Lung microvascular endothelial cell (primary cell): ENCODE measurements around the gene USP35. TPM values are rescaled to one million over a fixed set of nuclear protein-coding genes. Genes with fewer than 3 reads are reported as not detected.

Experiments
- DNase-seq, 2 donors: peaks; one replicate each; pipeline versions ENCODE4 v3.0.0 to v3.0.0-alpha.2; 2010; ENCODE audit warnings: low read depth in 2 of 2
- total RNA-seq: library from RNA; depleted of rRNA; stranded (reverse); fragments of >200 nt; gene quantifications from 2 replicates; pipeline ENCODE4 v1.2.1, GENCODE V29; 2014

Gene USP35, protein sequence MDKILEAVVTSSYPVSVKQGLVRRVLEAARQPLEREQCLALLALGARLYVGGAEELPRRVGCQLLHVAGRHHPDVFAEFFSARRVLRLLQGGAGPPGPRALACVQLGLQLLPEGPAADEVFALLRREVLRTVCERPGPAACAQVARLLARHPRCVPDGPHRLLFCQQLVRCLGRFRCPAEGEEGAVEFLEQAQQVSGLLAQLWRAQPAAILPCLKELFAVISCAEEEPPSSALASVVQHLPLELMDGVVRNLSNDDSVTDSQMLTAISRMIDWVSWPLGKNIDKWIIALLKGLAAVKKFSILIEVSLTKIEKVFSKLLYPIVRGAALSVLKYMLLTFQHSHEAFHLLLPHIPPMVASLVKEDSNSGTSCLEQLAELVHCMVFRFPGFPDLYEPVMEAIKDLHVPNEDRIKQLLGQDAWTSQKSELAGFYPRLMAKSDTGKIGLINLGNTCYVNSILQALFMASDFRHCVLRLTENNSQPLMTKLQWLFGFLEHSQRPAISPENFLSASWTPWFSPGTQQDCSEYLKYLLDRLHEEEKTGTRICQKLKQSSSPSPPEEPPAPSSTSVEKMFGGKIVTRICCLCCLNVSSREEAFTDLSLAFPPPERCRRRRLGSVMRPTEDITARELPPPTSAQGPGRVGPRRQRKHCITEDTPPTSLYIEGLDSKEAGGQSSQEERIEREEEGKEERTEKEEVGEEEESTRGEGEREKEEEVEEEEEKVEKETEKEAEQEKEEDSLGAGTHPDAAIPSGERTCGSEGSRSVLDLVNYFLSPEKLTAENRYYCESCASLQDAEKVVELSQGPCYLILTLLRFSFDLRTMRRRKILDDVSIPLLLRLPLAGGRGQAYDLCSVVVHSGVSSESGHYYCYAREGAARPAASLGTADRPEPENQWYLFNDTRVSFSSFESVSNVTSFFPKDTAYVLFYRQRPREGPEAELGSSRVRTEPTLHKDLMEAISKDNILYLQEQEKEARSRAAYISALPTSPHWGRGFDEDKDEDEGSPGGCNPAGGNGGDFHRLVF
- 3.9 and 5.2 TPM in 2 replicates for total RNA-seq

DNA sequence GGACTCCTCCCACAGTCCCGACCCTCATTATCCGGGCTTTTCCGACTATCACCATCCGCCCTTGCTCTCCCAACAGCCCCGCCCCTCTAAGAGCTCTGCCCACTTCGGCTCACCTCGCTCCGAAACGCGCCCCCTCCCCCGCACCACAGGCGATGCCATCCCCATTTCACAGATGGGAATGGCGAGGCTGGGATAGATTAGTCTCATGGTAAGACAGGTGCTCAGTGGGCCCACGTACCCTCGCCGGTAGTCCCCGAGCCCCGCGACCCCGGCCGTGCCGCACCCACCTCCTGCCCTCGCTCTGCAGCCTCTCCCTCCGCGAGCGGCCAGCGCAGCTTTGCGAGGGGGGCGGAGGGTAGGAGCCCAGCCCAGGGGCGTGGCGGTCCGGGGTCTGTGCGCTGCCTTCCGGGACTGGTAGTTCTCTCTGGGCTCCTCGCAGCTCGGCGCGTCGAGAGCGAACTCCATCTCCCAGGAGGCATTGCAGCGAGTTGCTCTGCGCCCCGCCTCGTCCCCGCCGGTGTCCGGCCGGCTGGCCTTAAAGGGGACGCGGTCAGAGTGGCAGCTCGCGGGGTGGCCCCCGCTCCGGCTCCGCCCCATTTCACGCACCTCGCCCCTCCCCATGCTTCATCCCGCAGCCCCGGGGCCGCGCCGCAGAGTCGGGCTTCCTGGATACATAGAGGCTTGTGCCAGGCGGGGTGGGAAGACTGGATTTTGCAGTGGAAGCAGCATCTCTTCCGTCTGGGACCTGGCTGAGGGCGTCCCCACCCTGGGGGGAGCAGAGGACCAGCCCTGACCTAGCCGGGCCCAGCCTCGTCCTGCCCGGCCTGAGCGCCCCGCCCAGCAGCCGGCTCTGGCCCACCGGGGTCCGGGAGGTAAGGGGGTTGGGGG, at the start of gene USP35, which contains the start of gene KCTD21:
USP35 (plus strand) TSS at position 634 of the 888 bp plus-strand sequence. CDS start 7,327 bp downstream, outside the sequence.
KCTD21 (minus strand) TSS at position 341 of the 888 bp plus-strand sequence. CDS start 14,072 bp downstream, outside the sequence.
- DNase-seq = peak; percentile 97 to 99

DNA sequence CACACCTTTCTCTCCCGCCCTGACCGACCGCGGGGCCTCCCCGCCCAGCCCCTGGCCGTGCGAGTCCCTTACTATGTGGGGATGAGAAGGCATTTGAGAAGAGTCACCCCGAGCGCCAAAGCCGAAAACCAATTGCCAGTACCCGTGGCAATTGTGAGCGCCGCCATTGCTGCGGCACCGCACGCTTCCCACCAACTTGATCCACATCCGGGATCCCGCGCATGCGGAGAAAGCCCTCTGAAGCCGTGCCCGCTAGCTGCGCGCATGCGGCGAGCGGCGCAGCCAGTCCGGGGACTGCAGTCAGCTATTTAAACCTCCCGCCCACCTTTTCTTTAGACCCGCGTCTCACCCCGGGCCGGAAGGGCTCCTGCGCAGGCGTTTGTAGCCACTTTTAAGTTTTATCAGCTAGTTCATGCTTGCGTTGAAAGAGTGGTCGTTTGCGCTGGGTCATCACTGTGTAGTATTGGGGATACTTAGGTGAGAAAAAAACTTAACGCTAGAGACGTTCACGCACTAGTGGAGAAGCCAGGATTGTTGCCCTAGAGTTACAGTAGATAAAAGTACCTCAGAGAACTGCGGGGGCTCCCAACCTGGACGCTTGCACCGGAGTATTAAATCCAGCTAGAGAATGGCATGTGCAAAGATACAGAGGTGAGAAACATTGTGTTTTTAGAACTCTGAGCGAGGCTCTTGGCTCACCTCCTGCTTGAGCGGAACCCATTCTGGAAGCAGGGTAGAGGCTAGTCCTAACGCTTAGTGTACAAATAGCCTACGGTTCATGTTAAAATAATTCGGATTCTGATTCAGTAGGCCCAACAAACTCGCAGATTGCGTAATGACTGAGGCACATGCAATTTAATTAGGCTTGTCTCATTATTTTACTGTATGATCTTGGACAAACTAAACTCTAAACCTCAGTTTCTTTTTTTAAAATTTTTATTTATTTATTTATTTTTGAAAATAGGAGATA, 49.0 kb upstream of the USP35 start, which contains the start of gene ALG8:
ALG8 (minus strand) TSS at position 205 of the 970 bp plus-strand sequence; CDS start at position 167, 38 bp downstream.
- DNase-seq = peak; percentile 96 to 97

DNA sequence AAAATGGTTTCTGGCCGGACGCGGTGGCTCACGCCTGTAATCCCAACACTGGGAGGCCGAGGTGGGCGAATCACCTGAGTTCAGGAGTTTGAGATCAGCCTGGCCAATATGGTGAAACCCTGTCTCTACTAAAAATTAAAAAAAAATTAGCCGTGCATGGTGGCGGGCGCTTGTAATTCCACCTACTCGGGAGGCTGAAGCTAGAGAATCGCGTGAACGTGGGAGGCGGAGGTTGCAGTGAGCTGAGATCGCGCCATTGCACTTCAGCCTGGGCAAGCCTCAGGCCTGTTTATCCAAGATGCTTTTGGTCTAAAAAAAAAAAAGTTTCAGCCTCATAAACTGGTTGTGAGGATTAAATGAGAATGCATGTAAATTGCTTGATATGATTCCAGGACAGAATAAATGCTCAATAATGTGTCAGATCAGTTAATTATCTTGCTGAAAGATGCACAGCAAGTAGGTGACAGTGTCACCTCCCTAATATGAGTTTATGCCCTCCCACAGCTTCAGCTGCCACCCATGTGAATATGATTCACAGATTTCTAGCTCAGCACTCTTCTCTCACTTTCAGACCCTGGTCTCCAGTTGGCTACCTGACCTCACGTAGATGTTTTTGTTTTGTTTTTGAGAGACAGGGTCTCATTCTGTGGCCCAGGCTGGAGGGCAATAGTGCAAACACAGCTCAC, 48.2 kb upstream of the USP35 start:
- no peak for DNase-seq

DNA sequence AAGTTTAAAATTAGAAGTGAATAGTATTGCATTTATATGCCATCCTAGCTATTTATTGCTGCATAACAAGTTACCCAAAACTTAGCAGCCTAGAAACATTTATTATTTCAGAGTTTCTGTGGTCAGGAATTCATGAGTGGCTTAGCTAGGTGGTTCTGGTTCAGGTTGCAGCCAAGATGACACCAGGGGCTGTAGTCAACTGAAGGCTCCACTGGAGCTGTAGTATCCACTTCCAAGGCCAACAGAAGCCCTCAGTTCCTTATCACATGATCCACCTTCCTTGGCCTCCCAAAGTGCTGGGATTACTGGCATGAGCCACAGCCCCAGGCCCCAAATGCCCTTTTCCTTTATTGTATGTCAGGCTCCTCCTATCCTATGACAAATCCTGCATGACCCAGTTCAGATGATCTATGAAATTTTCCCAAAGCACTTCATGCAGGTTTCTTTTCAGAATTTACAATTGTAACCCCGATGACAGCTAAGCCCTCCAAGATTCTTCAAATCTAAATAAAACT, 43.2 kb upstream of the USP35 start:
- DNase-seq = no peak

DNA sequence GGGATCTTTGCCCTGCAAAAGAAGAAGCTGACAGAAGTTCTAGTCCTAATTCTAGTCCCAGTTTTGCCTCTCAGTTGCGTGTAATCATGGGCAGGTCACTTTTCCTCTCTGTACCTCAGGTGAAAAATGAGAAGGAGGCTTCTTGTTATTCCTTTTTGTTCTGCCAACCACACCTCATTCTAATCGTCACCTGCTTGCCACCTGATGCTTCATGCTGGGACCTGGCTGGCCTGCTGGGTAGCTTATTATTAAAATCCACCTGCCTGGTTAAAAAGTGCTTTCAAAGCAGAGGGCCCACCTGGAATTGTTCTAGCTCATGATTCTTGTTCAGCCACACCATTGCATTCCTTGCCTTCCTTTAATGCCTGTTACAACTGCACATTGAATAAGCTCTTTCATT, 40.9 kb upstream of the USP35 start:
- DNase-seq = no peak

DNA sequence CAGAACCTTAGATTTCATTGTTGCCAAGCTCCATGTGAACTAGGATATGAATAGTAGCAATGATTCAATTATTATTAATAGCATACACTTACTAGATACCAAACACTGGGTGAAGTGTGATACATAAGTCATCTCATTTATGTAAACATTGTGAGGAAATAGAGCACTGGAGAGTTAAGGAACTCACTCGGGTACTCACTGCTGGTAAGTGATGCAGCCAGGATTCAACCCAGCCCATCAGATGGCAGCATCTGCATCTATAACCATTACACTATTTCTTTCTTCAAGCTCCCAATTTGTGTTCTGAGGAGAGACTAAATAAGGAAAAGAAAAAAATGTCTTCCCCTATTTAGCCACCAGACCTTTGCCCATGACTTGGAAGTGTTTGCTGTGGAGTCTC, 39.1 kb upstream of the USP35 start:
- peak; percentile 24 to 89 for DNase-seq

DNA sequence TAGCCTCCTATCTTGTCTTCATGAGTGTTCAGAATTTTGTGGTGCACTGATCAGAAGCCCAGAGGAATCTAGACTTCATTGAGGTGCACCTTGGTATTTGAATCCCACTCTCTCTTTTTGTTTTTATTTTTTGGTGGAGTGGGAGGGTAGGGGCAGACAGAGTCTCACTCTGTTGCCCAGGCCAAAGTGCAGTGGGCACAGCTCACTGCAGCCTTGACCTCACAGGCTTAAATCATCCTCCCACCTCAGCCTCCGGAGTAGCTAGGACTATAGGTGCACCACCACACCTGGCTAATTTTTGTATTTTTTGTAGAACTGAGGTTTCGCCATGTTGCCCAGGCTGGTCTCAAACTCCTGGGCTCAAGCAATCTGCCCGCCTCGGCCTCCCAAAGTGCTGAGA, 38.4 kb upstream of the USP35 start:
- no peak for DNase-seq

DNA sequence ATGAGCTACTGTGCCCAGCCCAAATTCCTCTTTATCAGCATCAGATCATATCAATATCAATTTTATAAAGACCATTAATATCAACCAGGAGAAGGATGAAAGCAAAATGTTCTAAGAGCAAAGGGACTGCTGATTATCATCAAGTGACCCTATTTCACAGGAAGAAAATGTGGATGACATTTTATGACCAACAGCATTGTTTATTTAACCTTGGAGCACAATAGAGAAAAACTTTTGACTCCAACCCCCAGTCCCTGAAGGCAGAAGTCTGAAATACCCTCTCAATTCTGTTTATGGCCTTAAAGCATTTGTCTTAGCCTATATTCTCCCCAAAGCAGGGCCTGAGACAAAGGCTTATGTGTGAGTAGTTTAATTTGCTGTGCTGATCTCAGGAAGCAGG, 38.0 kb upstream of the USP35 start:
- DNase-seq = no peak

DNA sequence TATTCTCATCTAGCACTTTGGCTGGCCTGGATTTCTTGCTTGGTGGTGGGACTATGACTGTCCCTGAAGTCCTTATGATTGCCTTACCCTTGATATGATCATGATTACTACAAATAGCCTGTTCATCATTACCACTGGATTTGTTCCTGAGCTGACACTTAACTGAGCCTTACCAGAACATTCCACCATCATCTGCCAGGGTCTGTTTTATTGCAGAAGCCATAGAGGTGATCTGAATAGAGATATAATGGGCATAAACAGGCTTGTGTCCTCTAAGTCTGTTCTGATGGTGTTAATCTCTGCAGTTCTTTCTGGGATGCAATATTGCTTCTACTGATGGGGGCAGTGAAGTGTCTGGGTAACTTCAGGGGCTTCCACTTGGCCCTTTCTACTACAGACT, 36.9 kb upstream of the USP35 start:
- no peak for DNase-seq

DNA sequence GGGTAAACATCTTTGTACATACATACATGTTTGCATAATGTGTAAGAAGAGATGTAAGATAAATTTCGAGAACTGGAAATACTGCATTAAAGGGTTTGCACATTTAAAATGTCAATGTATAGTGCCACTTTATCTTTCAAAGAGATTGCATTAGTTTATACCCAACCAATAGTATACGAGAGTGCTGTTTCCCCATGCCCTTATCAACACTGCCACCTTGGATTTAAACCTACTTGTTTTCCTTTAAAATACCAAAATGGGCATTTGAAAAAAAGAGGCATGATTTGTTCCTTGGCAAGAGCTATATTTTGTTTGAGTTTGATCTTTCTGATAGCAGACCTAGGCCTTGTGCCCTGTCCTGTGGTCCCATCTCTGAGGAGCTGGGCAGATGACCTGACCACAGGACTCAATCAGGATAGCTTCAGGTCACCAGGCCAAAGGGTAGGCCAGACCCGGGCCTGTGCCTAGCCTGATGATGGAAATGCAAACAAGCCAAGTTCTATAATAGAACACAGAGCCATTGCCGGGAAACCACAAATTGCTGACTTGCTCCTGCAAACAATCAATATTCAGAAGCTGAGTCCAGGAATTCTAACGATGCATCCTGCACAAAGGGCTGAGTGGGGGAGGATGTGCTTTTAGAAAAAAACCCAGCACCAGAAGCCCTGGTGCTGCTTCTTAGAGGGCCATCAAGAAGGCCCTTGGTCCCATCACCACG, 32.4 kb upstream of the USP35 start:
- DNase-seq = no peak

DNA sequence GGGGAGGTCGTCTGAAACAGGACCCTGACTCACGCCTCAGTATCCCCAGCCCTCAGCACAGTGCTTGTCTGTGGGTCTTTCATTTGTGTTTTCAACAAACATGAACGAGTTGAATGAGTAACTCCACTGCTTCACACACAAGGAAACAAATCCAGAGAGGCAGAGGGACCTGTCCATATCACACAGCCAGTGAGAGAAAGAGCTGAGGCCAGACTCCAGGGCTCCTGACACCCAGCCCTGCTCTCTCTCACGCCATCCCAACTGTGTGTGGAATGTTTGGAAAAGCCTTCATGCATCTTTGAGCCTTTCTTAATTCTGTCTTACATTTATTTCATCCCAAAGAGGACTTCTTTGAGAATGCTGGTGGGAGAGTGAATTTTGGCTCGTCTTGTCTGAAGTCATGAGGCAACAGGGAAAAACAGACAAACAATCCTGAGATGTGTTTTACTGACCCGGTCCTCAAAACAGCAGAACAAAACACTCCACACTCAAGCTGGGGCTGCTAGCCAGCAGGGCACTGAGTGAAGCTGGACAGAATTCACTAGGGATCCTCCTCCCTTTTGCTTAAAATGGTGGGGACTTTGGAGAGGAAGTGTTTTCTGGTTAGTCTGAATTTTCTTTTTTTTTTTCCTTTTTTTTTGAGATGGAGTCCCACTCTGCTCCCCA, 29.6 kb upstream of the USP35 start:
- DNase-seq = no peak

DNA sequence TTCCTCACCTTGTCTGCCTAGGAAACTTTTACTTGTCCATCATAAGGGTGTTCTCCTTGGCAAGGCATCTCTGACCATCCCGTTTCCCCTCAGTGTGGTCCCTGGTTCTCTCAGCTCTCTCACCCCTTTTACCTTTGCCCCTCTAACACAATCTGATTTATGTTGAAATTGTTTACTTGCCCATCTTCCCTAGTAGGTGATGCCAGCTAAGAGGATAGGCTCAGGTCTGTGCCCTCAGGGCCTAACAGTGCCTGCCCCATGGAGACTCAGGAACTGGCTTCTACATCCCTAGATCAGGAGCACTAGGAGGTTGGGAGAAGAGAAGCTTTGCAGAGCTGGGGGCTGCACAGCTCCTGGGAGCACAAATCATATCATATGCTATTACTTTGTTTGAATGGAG, 28.2 kb upstream of the USP35 start:
- no peak for DNase-seq

DNA sequence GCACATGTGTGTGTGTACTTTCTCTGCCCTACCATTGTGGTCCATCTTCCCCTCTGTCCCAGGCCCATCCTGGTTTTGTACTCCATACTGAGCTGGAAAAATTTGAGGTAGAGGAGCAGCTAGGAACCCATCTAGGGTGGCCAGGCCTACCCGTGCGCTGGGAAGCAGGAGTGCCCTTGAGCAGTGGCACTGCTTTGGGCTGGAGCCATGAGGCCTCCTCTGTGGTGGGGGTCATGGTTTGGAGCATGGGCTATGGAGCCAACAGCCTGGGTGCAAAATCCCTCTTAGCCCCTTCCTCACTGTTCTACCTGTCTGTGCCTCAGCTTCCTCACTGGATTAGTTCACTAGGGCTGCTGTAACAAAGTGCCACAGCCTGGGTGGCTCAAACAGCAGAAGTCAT, 27.4 kb upstream of the USP35 start:
- DNase-seq = no peak

DNA sequence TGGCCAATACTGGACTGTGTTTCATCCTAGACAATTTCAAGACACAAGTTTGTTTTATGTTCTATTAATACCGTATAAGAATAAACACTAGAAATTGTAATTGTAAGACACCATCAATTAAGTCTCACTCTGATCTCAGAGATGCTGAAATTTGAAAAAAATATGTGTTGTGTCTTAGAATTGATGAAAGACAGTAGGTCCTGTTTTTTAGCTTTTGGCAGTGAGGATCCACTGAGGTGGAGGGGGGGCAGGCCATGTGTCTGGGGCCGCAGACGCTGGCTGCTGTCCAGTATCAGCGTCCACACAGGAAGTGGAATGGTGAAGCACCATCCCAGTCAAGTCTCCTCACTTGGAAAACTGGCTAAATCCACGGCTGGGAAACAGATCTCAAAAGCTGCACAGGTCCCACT, 26.8 kb upstream of the USP35 start:
- peak; percentile 32 to 45 for DNase-seq

DNA sequence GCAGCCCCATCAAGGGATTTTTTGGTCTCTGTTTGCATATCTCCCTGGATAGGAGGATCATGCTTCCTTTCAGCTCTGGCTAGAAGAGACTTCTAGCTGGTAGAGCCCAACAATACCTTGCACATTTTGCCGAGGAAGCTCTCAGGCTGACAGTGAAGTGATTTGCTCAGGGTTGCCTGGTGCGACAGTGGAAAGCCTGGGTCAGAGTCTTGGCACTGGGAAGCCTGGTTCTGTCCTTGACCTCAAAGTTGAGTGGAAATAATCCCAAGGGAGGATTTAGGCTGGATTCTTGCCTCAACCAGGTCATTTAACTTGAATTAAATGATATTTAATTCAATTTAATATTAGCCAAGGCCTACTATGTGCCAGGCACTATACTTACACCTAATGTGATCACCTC, 24.9 kb upstream of the USP35 start:
- no peak for DNase-seq

DNA sequence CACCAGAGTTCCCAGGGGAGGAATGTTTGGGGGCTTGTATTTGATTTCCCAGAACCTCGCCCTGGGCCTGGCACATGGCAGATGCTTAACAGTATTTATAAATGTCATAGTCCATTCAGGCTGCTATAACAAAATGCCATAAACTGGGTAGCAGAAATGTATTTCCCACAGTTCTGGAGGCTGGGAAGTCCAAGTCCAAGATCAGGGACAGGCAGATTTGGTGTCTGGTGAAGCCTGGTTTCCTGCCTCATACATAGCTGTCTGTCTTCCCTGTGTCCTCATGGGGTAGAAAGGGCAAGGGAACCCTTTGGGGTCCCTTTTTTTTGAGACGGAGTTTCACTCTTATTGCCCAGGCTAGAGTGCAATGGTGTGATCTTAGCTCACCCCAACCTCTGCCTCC, 24.2 kb upstream of the USP35 start:
- DNase-seq = no peak

DNA sequence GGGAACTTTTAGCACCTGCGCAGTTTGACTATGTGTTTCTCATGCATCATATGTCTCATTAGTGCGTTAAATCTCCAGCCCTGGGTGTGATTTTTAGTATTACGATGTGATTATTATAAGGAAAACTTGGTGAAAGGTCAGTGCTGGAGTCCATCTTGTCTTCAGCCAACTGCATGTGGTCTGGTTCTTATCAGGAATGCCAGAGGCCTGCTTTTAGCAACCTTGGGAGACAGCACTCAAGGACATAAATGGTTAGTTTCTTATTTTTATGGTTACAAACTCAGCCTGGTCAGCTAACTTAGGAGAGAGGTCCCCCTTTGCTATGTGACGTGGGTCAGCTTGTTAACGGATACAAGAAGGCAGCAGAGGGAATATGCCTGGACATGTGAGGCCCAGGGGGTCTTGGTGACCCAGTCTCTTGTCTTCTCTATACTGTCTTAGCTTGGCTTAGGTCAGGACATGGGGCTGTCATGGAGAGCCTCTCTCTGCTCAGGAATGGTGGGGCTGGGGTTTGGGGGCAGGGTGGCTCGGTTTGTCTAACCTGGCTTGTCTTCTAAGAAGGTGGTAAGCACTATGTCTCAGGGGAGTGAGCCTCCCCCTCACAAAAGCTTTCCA, 21.8 kb upstream of the USP35 start:
- no peak for DNase-seq
